ENCODE data around the gene ANKRD13B.

DNA sequence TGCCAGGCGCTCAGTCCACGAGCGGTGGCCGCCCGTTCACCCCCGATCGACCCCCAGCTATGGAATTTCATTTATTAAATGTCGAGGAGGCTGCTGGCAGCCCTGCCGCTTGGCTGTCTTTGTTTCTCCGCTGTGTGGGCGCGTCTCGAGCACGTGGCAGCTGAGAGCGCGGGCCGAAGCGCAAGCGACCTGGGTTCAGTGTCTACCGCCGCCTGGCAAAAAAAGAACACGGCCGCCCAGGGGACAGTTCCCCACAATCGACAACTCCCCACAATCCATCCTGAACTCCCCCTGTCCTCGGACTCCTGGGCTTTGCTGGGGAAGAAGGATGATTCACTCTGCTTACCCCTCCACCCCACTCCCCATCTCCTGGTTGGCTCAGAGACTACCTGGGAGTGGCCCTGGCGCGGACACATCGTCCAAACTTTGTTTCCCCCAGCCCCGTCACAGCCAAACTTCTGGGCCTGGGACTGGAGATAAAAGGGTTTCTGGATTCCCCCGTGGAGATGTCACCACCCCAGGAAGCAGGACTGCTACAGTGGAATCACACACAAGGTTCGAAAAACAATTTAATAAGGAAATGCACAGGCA lies 1.7 kb upstream of the ANKRD13B start:
- TF ChIP-seq POLR2AphosphoS5 (IDR thresholded peaks at IDR 0.05) (no peak), POLR2A (IDR thresholded peaks at IDR 0.05) (no peak)
- TF ChIP-seq, protein P1, sequence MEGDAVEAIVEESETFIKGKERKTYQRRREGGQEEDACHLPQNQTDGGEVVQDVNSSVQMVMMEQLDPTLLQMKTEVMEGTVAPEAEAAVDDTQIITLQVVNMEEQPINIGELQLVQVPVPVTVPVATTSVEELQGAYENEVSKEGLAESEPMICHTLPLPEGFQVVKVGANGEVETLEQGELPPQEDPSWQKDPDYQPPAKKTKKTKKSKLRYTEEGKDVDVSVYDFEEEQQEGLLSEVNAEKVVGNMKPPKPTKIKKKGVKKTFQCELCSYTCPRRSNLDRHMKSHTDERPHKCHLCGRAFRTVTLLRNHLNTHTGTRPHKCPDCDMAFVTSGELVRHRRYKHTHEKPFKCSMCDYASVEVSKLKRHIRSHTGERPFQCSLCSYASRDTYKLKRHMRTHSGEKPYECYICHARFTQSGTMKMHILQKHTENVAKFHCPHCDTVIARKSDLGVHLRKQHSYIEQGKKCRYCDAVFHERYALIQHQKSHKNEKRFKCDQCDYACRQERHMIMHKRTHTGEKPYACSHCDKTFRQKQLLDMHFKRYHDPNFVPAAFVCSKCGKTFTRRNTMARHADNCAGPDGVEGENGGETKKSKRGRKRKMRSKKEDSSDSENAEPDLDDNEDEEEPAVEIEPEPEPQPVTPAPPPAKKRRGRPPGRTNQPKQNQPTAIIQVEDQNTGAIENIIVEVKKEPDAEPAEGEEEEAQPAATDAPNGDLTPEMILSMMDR (IDR thresholded peaks at IDR 0.05): no peak

Data from breast epithelium (tissue), 3 donors.